Pancreas (tissue), 10 donors: ENCODE measurements around the gene AKAP1. TPM values are rescaled to one million over a fixed set of nuclear protein-coding genes. Genes with fewer than 3 reads are reported as not detected.
A peak's percentile ranks its signal among the peaks of the same experiment; 100 is the strongest.

Experiments used
- ATAC-seq, 4 donors: fragments of 200-7000 bp; cut with Tn5 transposase; one replicate each; pipeline versions ENCODE4 v1.8.0 to v1.9.1; 2020; ENCODE audit warnings: mild to moderate bottlenecking in 4 of 4, moderate library complexity in 4 of 4
- DNase-seq, 6 donors: peaks; one replicate each; pipeline ENCODE4 v3.0.0-alpha.2; 2020
- FAIRE-seq: peaks from 2 replicates; lab custom pipeline; 2012; peaks lifted over from hg19 to GRCh38; lab: Jason Lieb, UNC
- H3K27ac ChIP-seq, 4 donors: fragments of 200-600 bp; sonication (generic); 1 replicate in 3 of 4; 2 replicates in 1 of 4; pipeline versions ENCODE4 v1.5.0 to v1.8.0; 2020
- H3K27me3 ChIP-seq, 4 donors: fragments of 200-600 bp; one replicate each; pipeline ENCODE4 v1.8.0; 2021
- H3K36me3 ChIP-seq, 3 donors: fragments of 200-600 bp; sonication (generic) in 1 of 3; one replicate each; pipeline versions ENCODE4 v1.5.0 to v1.8.0; 2020 to 2021
- H3K4me1 ChIP-seq, 3 donors: fragments of 200-600 bp; one replicate each; pipeline ENCODE4 v1.8.0; 2021
- H3K4me3 ChIP-seq, 4 donors: fragments of 200-600 bp; sonication (generic) in 2 of 4; one replicate each; pipeline versions ENCODE4 v1.5.0 to v1.8.0; 2020 to 2021
- H3K9me3 ChIP-seq, 4 donors: fragments of 200-600 bp; one replicate each; pipeline ENCODE4 v1.8.0; 2021
- CTCF ChIP-seq, 4 donors: fragments of 200-600 bp; sonication (generic) in 3 of 4; IDR thresholded peaks; one replicate each; pipeline versions ENCODE4 v1.5.0 to v1.8.0; 2021; ENCODE audit warnings: antibody characterized with exemption in 4 of 4
- WGBS, 2 donors: extraction: QIAGEN DNeasy Blood & Tissue Kit; methylation state at CpG; one replicate each; pipeline ENCODE4 v1.1.7; 2013; 5-methylcytosine and 5-hydroxymethylcytosine counted together
- intact Hi-C, 3 donors: fragments of 100-400 bp; cut with DNase I; formaldehyde crosslinking; loops; one replicate each; pipeline versions ENCODE4 v1.11.1 to v1.14.2; 2022
- polyA plus RNA-seq, 2 donors: library from polyadenylated mRNA; stranded (reverse); fragments of 200-250 nt; gene quantifications; one replicate each; pipeline ENCODE4 v1.2.3, GENCODE V29; 2013
- total RNA-seq, 6 donors: library from RNA; stranded (reverse); fragmentation: NEBNext Ultra II Directional in 4 of 6; extraction: Animal tissue kit (Norgen Biotek cat#: 25700) in 4 of 6; gene quantifications; one replicate each; pipeline versions ENCODE4 v1.2.1 to v1.2.4, GENCODE V29; 2021 to 2023
- donor health status: healthy with polysubstance abuse.
- donor health status: DM: no; HTN: no; CAD: no; lungs with moderate emphysema.
- donor health status: DM: no; HTN: no; CAD: no.
- donor health status: control.
- donor health status: control.
- donor health status: Bipolar disorder and iron deficiency.
- donor health status: DM: yes; HTN: yes; CAD: no.
- donor health status: DM: no; HTN: no; CAD: no.
- donor health status: DM: no; HTN: no; CAD: no.
- donor health status: DM: yes; HTN: yes; CAD: no.

The AKAP1 gene
- total and polyA plus RNA-seq, 8 donors: 9.8 to 23.8 (median 15.3) TPM

GRCh38 chr17:57143361-57143760 lies 58.3 kb downstream of the AKAP1 start:
- Histone ChIP-seq H3K4me1 (no peaks in the 10 kb centered on the region), H3K4me3 (no peak overlapping the region), H3K9me3 (no peaks in the 10 kb centered on the region), H3K27ac (no peak overlapping the region), H3K27me3 (no peaks in the 10 kb centered on the region), H3K36me3 (no peaks in the 10 kb centered on the region)
- FAIRE-seq: no peak
- no peak for DNase-seq
- TF ChIP-seq CTCF (IDR thresholded peaks at IDR 0.05): no peak
- 69 to 82% methylated on average over 2 of the region's 2 CpGs for WGBS, 2 donors
- intact Hi-C loops: no loop called here
- no peak for ATAC-seq

- WGBS, 2 donors: 64 to 81% methylated on average over 5 of the region's 5 CpGs
- Histone ChIP-seq H3K36me3 (no peaks in the 10 kb centered on the region), H3K27ac (no peak overlapping the region), H3K4me3 (no peak overlapping the region), H3K4me1 (no peaks in the 10 kb centered on the region), H3K27me3 (no peaks in the 10 kb centered on the region), H3K9me3 (no peaks in the 10 kb centered on the region)
- ATAC-seq (no peak), DNase-seq (no peak), FAIRE-seq (no peak)
- intact Hi-C loops: no loop called here
- no peak for TF ChIP-seq CTCF (IDR thresholded peaks at IDR 0.05)
Measured at GRCh38 chr17:57143919-57144318, 58.9 kb downstream of the AKAP1 start.

- FAIRE-seq (no peak), DNase-seq (no peak), ATAC-seq (no peak)
- no peaks in the 10 kb centered on the region for H3K27me3 ChIP-seq
- TF ChIP-seq CTCF (IDR thresholded peaks at IDR 0.05): no peak
- H3K4me1 ChIP-seq: no peaks in the 10 kb centered on the region
- H3K27ac ChIP-seq: no peak overlapping the region
- no peaks in the 10 kb centered on the region for H3K36me3 ChIP-seq
- WGBS, 2 donors: 62 to 74% methylated on average over 7 of the region's 7 CpGs
- no peaks in the 10 kb centered on the region for H3K9me3 ChIP-seq
- no peak overlapping the region for H3K4me3 ChIP-seq
- intact Hi-C loops: no loop called here
Measured at GRCh38 chr17:57144567-57144966, 59.5 kb downstream of the AKAP1 start.

- no peak for DNase-seq
- ATAC-seq: no peak
- intact Hi-C loops: no loop called here
- H3K27me3 ChIP-seq: no peaks in the 10 kb centered on the region
- H3K36me3 ChIP-seq: no peaks in the 10 kb centered on the region
- H3K4me3 ChIP-seq: no peak overlapping the region
- H3K27ac ChIP-seq: no peak overlapping the region
- H3K4me1 ChIP-seq: no peaks in the 10 kb centered on the region
- H3K9me3 ChIP-seq: no peaks in the 10 kb centered on the region
- FAIRE-seq: no peak
- TF ChIP-seq CTCF (IDR thresholded peaks at IDR 0.05): no peak
- 67 to 74% methylated on average over 5 of the region's 5 CpGs for WGBS, 2 donors
Measured at GRCh38 chr17:57145347-57145746, 60.3 kb downstream of the AKAP1 start.

GRCh38 chr17:57146273-57146672 lies 61.2 kb downstream of the AKAP1 start:
- no peak overlapping the region for H3K27ac ChIP-seq
- no peak for FAIRE-seq
- WGBS, 2 donors: 87 to 94% methylated on average over 5 of the region's 5 CpGs
- no peaks in the 10 kb centered on the region for H3K36me3 ChIP-seq
- no peak for ATAC-seq
- H3K9me3 ChIP-seq: no peaks in the 10 kb centered on the region
- DNase-seq: peak in 1 of 6 donors; percentile 30
- intact Hi-C loops: no loop called here
- TF ChIP-seq CTCF (IDR thresholded peaks at IDR 0.05): no peak
- no peaks in the 10 kb centered on the region for H3K27me3 ChIP-seq
- no peaks in the 10 kb centered on the region for H3K4me1 ChIP-seq
- no peak overlapping the region for H3K4me3 ChIP-seq
